Neural cell (in vitro differentiated cells): ENCODE results near the gene ETFA. TPM values are rescaled to one million over a fixed set of nuclear protein-coding genes. Genes with fewer than 3 reads are reported as not detected.

ENCODE experiments used
- H2AFZ ChIP-seq: fragments of 200-600, 300-800 bp; sonication (generic), shearing (Covaris generic); 2 replicates; pipeline ENCODE4 v1.6.0; 2014; ENCODE audit warnings: low read depth, mild to moderate bottlenecking, antibody characterized with exemption, low read length, moderate library complexity
- H3F3A ChIP-seq: fragments of 200-600 bp; shearing (Covaris generic); 2 replicates; pipeline ENCODE4 v1.6.1; 2016; ENCODE audit warnings: mild to moderate bottlenecking, moderate library complexity, mixed read lengths, antibody characterized with exemption, low read length; ENCODE audit not compliant: insufficient read depth, poor library complexity, severe bottlenecking
- H3K27ac ChIP-seq: fragments of 200-600, 300-800 bp; sonication (generic), shearing (Covaris generic); 2 replicates; pipeline ENCODE4 v1.5.1; 2014; ENCODE audit warnings: mild to moderate bottlenecking, low read length, moderate library complexity
- H3K27me3 ChIP-seq: fragments of 300-800, 200-600 bp; sonication (generic), shearing (Covaris generic); 2 replicates; pipeline ENCODE4 v1.6.0; 2014; ENCODE audit warnings: mild to moderate bottlenecking, low read depth, low read length, moderate library complexity; ENCODE audit not compliant: insufficient read depth
- H3K36me3 ChIP-seq: fragments of 300-800, 200-600 bp; sonication (generic), shearing (Covaris generic); 2 replicates; pipeline ENCODE4 v1.5.1; 2014; ENCODE audit warnings: mild to moderate bottlenecking, antibody characterized with exemption, low read length, moderate library complexity; ENCODE audit not compliant: insufficient read depth
- H3K4me2 ChIP-seq: fragments of 300-800, 200-600 bp; sonication (generic), shearing (Covaris generic); 2 replicates; pipeline ENCODE4 v1.6.0; 2014; ENCODE audit warnings: mild to moderate bottlenecking, low read length
- H3K4me3 ChIP-seq: fragments of 300-800, 200-600 bp; sonication (generic), shearing (Covaris generic); 2 replicates; pipeline ENCODE4 v1.5.1; 2014; ENCODE audit warnings: mild to moderate bottlenecking, low read length, moderate library complexity
- H3K79me2 ChIP-seq: fragments of 200-600 bp; shearing (Covaris generic); replicated peaks from 2 replicates; pipeline ENCODE4 v1.6.0; 2014; ENCODE audit warnings: mild to moderate bottlenecking, low read length, moderate library complexity; ENCODE audit not compliant: insufficient read depth
- H3K9ac ChIP-seq: fragments of 300-800, 200-600 bp; sonication (generic), shearing (Covaris generic); 2 replicates; pipeline ENCODE4 v1.6.1; 2016; ENCODE audit warnings: mild to moderate bottlenecking, low read length, mixed read lengths
- H3K9me2 ChIP-seq: fragments of 200-600 bp; shearing (Covaris generic); 2 replicates; pipeline ENCODE4 v1.6.1; 2016; ENCODE audit warnings: mild to moderate bottlenecking, low read length, mixed read lengths; ENCODE audit not compliant: insufficient read depth
- H3K9me3 ChIP-seq: fragments of 200-600, 300-800 bp; sonication (generic), shearing (Covaris generic); 2 replicates; pipeline ENCODE4 v1.6.1; 2016; ENCODE audit warnings: mild to moderate bottlenecking, mixed run types, low read length, moderate library complexity, mixed read lengths
- H4K20me1 ChIP-seq: fragments of 200-600 bp; shearing (Covaris generic); 2 replicates; pipeline ENCODE4 v1.6.1; 2016; ENCODE audit warnings: mild to moderate bottlenecking, mixed run types; ENCODE audit not compliant: insufficient read depth
- EP300 ChIP-seq: fragments of 450-650 bp; conservative IDR thresholded peaks from 2 replicates; pipeline ENCODE4 v1.6.1; 2014; ENCODE audit warnings: antibody characterized with exemption, mild to moderate bottlenecking, moderate library complexity; ENCODE audit not compliant: poor library complexity, severe bottlenecking
- EZH2 ChIP-seq: fragments of 200-600, 300-800 bp; shearing (Covaris generic), sonication (generic); IDR thresholded peaks from 2 replicates; pipeline ENCODE4 v1.6.1; 2014; ENCODE audit warnings: antibody characterized with exemption, low read length, borderline replicate concordance, mild to moderate bottlenecking; ENCODE audit not compliant: insufficient read depth, poor library complexity, severe bottlenecking
- MXI1 ChIP-seq: fragments of 450-650 bp; conservative IDR thresholded peaks from 2 replicates; pipeline ENCODE4 v1.6.1; 2014; ENCODE audit warnings: antibody characterized with exemption, mild to moderate bottlenecking; ENCODE audit not compliant: poor library complexity, severe bottlenecking
- POLR2AphosphoS5 ChIP-seq: IDR thresholded peaks from 2 replicates; pipeline ENCODE4 v1.6.1; 2012
- RAD21 ChIP-seq: fragments of 450-650 bp; conservative IDR thresholded peaks from 2 replicates; pipeline ENCODE4 v1.6.1; 2014; ENCODE audit warnings: antibody characterized with exemption, mild to moderate bottlenecking, moderate library complexity
- SMC3 ChIP-seq: fragments of 450-650 bp; conservative IDR thresholded peaks from 2 replicates; pipeline ENCODE4 v1.6.1; 2014; ENCODE audit warnings: antibody characterized with exemption, mild to moderate bottlenecking, moderate library complexity; ENCODE audit not compliant: poor library complexity
- TAF1 ChIP-seq: IDR thresholded peaks from 2 replicates; pipeline ENCODE4 v1.6.1; 2012; ENCODE audit warnings: low read depth
- polyA plus RNA-seq: library from polyadenylated mRNA; depleted of rRNA; stranded (reverse); fragments of >200 nt; gene quantifications from 2 replicates; pipeline ENCODE4 v1.2.3, GENCODE V29; 2014
- TF ChIP-seq, protein P1 (sequence below): fragments of 450-650 bp; IDR thresholded peaks from 2 replicates; pipeline ENCODE4 v1.5.1; 2014; ENCODE audit warnings: antibody characterized with exemption, mild to moderate bottlenecking, moderate library complexity; ENCODE audit not compliant: poor library complexity, severe bottlenecking
- TF ChIP-seq, protein P2 (sequence below): IDR thresholded peaks from 2 replicates; pipeline ENCODE4 v1.6.1; 2012; ENCODE audit warnings: borderline replicate concordance

ETFA gene
- polyA plus RNA-seq, 1 donor from 2014 or later: 145 TPM

DNA sequence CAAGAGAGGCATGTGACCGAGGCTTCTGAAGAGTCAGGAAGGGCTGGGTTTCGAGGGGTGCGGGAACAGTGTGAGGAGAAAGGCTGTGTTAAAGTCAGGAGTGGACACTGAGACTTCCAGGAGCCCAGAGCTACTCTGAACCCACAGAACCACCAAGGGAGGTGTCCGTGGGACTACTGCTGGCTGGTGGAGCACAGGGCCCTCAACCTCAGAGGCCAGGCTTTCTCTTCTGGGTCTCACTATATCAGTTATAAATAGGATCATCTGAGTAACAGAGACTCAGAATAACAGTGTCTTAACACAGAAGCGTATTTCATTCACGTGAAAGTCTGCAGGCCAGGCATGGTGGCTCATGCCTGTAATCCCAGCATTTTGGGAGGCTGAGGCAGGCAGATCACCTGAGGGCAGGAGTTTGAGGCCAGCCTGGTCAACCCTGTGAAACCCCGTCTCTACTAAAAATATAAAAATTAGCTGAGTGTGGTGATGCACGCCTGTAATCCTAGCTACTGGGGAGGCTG, 137.9 kb downstream of the ETFA start:
- no peak for TF ChIP-seq POLR2AphosphoS5
- TF ChIP-seq, protein P1, sequence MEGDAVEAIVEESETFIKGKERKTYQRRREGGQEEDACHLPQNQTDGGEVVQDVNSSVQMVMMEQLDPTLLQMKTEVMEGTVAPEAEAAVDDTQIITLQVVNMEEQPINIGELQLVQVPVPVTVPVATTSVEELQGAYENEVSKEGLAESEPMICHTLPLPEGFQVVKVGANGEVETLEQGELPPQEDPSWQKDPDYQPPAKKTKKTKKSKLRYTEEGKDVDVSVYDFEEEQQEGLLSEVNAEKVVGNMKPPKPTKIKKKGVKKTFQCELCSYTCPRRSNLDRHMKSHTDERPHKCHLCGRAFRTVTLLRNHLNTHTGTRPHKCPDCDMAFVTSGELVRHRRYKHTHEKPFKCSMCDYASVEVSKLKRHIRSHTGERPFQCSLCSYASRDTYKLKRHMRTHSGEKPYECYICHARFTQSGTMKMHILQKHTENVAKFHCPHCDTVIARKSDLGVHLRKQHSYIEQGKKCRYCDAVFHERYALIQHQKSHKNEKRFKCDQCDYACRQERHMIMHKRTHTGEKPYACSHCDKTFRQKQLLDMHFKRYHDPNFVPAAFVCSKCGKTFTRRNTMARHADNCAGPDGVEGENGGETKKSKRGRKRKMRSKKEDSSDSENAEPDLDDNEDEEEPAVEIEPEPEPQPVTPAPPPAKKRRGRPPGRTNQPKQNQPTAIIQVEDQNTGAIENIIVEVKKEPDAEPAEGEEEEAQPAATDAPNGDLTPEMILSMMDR: no peak
- no peak for TF ChIP-seq EZH2
- TF ChIP-seq SMC3: no peak
- no peak for TF ChIP-seq EP300
- no peak for TF ChIP-seq RAD21
- no peak for TF ChIP-seq TAF1
- TF ChIP-seq, protein P2, sequence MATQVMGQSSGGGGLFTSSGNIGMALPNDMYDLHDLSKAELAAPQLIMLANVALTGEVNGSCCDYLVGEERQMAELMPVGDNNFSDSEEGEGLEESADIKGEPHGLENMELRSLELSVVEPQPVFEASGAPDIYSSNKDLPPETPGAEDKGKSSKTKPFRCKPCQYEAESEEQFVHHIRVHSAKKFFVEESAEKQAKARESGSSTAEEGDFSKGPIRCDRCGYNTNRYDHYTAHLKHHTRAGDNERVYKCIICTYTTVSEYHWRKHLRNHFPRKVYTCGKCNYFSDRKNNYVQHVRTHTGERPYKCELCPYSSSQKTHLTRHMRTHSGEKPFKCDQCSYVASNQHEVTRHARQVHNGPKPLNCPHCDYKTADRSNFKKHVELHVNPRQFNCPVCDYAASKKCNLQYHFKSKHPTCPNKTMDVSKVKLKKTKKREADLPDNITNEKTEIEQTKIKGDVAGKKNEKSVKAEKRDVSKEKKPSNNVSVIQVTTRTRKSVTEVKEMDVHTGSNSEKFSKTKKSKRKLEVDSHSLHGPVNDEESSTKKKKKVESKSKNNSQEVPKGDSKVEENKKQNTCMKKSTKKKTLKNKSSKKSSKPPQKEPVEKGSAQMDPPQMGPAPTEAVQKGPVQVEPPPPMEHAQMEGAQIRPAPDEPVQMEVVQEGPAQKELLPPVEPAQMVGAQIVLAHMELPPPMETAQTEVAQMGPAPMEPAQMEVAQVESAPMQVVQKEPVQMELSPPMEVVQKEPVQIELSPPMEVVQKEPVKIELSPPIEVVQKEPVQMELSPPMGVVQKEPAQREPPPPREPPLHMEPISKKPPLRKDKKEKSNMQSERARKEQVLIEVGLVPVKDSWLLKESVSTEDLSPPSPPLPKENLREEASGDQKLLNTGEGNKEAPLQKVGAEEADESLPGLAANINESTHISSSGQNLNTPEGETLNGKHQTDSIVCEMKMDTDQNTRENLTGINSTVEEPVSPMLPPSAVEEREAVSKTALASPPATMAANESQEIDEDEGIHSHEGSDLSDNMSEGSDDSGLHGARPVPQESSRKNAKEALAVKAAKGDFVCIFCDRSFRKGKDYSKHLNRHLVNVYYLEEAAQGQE: no peak
- no peak for TF ChIP-seq MXI1
- H2AFZ ChIP-seq: no peak overlapping the region
- no peaks in the 10 kb centered on the region for H3K27me3 ChIP-seq
- no peaks in the 10 kb centered on the region for H4K20me1 ChIP-seq
- H3K9ac ChIP-seq: no peak overlapping the region
- no peak overlapping the region for H3K4me2 ChIP-seq
- H3K9me2 ChIP-seq: no peaks in the 10 kb centered on the region
- no peak overlapping the region for H3K27ac ChIP-seq
- no peaks in the 10 kb centered on the region for H3F3A ChIP-seq
- no peaks in the 10 kb centered on the region for H3K9me3 ChIP-seq
- no peak overlapping the region for H3K4me3 ChIP-seq
- no peaks in the 10 kb centered on the region for H3K36me3 ChIP-seq
- no peaks in the 10 kb centered on the region for H3K79me2 ChIP-seq

DNA sequence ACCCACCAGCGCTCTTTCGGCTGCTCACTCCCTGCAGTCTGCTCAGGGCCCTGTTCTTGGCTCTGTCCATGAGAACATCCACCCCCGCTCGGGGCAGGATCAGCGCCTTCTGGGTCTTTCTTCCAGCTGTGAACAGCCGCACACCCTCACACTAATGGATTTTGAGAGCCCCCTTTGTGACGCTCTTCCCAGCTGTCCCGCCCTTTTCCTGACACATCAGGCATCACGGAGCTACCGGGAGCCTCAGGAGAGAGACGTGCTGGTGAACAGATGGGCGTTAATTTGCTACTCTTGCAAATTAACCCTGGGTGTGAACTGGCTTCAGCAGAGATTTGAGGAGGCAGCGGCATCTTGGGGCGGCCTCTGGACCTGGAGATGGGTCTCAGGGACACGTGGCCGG, 138.5 kb downstream of the ETFA start:
- Histone ChIP-seq H3K9me3 (no peaks in the 10 kb centered on the region), H3K4me2 (no peak overlapping the region), H3K9me2 (no peaks in the 10 kb centered on the region), H3K9ac (no peak overlapping the region), H3K79me2 (no peaks in the 10 kb centered on the region), H2AFZ (no peak overlapping the region), H3K36me3 (no peaks in the 10 kb centered on the region), H3F3A (no peaks in the 10 kb centered on the region), H4K20me1 (no peaks in the 10 kb centered on the region), H3K4me3 (no peak overlapping the region), H3K27me3 (no peaks in the 10 kb centered on the region), H3K27ac (no peak overlapping the region)
- TF ChIP-seq, protein P2: no peak
- TF ChIP-seq MXI1: no peak
- TF ChIP-seq POLR2AphosphoS5: no peak
- TF ChIP-seq, protein P1: no peak
- no peak for TF ChIP-seq TAF1
- TF ChIP-seq EZH2: no peak
- TF ChIP-seq EP300: no peak
- no peak for TF ChIP-seq RAD21
- no peak for TF ChIP-seq SMC3
